IPS-18a (cell line): ENCODE measurements around the gene TRIM7.

Experiments used
- H3K27ac ChIP-seq: one replicate; pipeline ENCODE4 v1.5.1; 2013; ENCODE audit warnings: low read length
- H3K27me3 ChIP-seq: one replicate; pipeline ENCODE4 v1.6.1; 2013; ENCODE audit warnings: mild to moderate bottlenecking, low read length; ENCODE audit not compliant: control insufficient read depth, insufficient read depth
- H3K36me3 ChIP-seq: one replicate; pipeline ENCODE4 v1.6.1; 2013; ENCODE audit warnings: low read depth, low read length; ENCODE audit not compliant: control insufficient read depth
- H3K4me1 ChIP-seq: one replicate; pipeline ENCODE4 v1.6.1; 2013; ENCODE audit warnings: low read depth, low read length; ENCODE audit not compliant: control insufficient read depth
- H3K4me3 ChIP-seq: one replicate; pipeline ENCODE4 v1.5.1; 2013; ENCODE audit warnings: low read length
- H3K9ac ChIP-seq: one replicate; pipeline ENCODE4 v1.6.1; 2013; ENCODE audit warnings: mild to moderate bottlenecking, low read length, moderate library complexity
- H3K9me3 ChIP-seq: one replicate; pipeline ENCODE4 v1.6.1; 2013; ENCODE audit warnings: low read depth, low read length; ENCODE audit not compliant: control insufficient read depth

Gene TRIM7

GRCh38 chr5:181204826-181205760 lies at the start of gene TRIM7:
TRIM7 (minus strand) TSS chr5:181205196; CDS start chr5:181205110, 86 bp downstream.
- Histone ChIP-seq H3K27ac (no peak within 1 kb of the TSS), H3K36me3 (no peaks in the 10 kb centered on the region), H3K9ac (no peak within 1 kb of the TSS), H3K9me3 (no peaks in the 10 kb centered on the region), H3K27me3 (peaks cover 65% of the 10 kb centered on the region), H3K4me3 (peak within 1 kb of the TSS; percentile 89), H3K4me1 (no peaks in the 10 kb centered on the region)

- no peak overlapping the region for H3K27ac ChIP-seq
- H3K9ac ChIP-seq, result peak overlapping the region; percentile 91
Observed at GRCh38 chr5:181248277-181248676, 43.3 kb upstream of the TRIM7 start.

GRCh38 chr5:181246276-181247049 lies 41.5 kb upstream of the TRIM7 start:
- Histone ChIP-seq H3K36me3 (peaks cover 18% of the 10 kb centered on the region), H3K9ac (peak overlapping the region; percentile 91), H3K9me3 (no peaks in the 10 kb centered on the region), H3K4me1 (peaks cover 20% of the 10 kb centered on the region), H3K27ac (peak overlapping the region; percentile 69), H3K27me3 (no peaks in the 10 kb centered on the region), H3K4me3 (peak overlapping the region; percentile 85)

More at GRCh38 chr5:181248277-181248676, 43.3 kb upstream of the TRIM7 start:
- Histone ChIP-seq H3K4me1 (peaks cover 11% of the 10 kb centered on the region), H3K27me3 (no peaks in the 10 kb centered on the region), H3K9me3 (no peaks in the 10 kb centered on the region), H3K36me3 (peaks cover 5% of the 10 kb centered on the region), H3K4me3 (peak overlapping the region; percentile 85)

- H3K36me3 ChIP-seq, result peaks cover 24% of the 10 kb centered on the region
- no peak overlapping the region for H3K27ac ChIP-seq
- peaks cover 20% of the 10 kb centered on the region for H3K4me1 ChIP-seq
- H3K9me3 ChIP-seq, result no peaks in the 10 kb centered on the region
- H3K9ac ChIP-seq, result peak overlapping the region; percentile 91
- no peaks in the 10 kb centered on the region for H3K27me3 ChIP-seq
- H3K4me3 ChIP-seq, result peak overlapping the region; percentile 85
Observed at GRCh38 chr5:181245427-181246275, 40.7 kb upstream of the TRIM7 start.

- Histone ChIP-seq H3K9ac (peak within 1 kb of the TSS; percentile 96), H3K4me1 (peaks cover 20% of the 10 kb centered on the region), H3K36me3 (peaks cover 40% of the 10 kb centered on the region), H3K27ac (peak within 1 kb of the TSS; percentile 86), H3K4me3 (peak within 1 kb of the TSS; percentile 97), H3K27me3 (no peaks in the 10 kb centered on the region), H3K9me3 (no peaks in the 10 kb centered on the region)
Observed at GRCh38 chr5:181243564-181244343, 38.8 kb upstream of the TRIM7 start, which contains the start of gene RACK1. RACK1 (minus strand) TSS chr5:181243906; CDS start chr5:181243800, 106 bp downstream.

GRCh38 chr5:181243018-181243563 lies 38.1 kb upstream of the TRIM7 start:
- Histone ChIP-seq H3K4me3 (peak overlapping the region; percentile 97), H3K4me1 (peaks cover 19% of the 10 kb centered on the region), H3K9me3 (no peaks in the 10 kb centered on the region), H3K9ac (peak overlapping the region; percentile 96), H3K36me3 (peaks cover 47% of the 10 kb centered on the region), H3K27me3 (no peaks in the 10 kb centered on the region), H3K27ac (peak overlapping the region; percentile 86)

GRCh38 chr5:181242031-181242451 lies 37.0 kb upstream of the TRIM7 start:
- Histone ChIP-seq H3K4me1 (peaks cover 17% of the 10 kb centered on the region), H3K9ac (peak overlapping the region; percentile 96), H3K9me3 (no peaks in the 10 kb centered on the region), H3K4me3 (peak overlapping the region; percentile 97), H3K36me3 (peaks cover 57% of the 10 kb centered on the region), H3K27me3 (no peaks in the 10 kb centered on the region), H3K27ac (no peak overlapping the region)

- Histone ChIP-seq H3K36me3 (peaks cover 63% of the 10 kb centered on the region), H3K9me3 (no peaks in the 10 kb centered on the region), H3K27ac (no peak overlapping the region), H3K4me3 (peak overlapping the region; percentile 97), H3K9ac (peak overlapping the region; percentile 96), H3K27me3 (no peaks in the 10 kb centered on the region), H3K4me1 (peaks cover 17% of the 10 kb centered on the region)
Observed at GRCh38 chr5:181241393-181241975, 36.5 kb upstream of the TRIM7 start.

- H3K36me3 ChIP-seq, result peaks cover 78% of the 10 kb centered on the region
- no peak overlapping the region for H3K27ac ChIP-seq
- no peaks in the 10 kb centered on the region for H3K9me3 ChIP-seq
- H3K9ac ChIP-seq, result no peak overlapping the region
- peaks cover 10% of the 10 kb centered on the region for H3K4me1 ChIP-seq
- no peak overlapping the region for H3K4me3 ChIP-seq
- H3K27me3 ChIP-seq, result no peaks in the 10 kb centered on the region
Observed at GRCh38 chr5:181239062-181239663, 34.2 kb upstream of the TRIM7 start.
